IMR-90 (cell line): Measurements from ENCODE around the gene EGFR. TPM values are rescaled to one million over a fixed set of nuclear protein-coding genes. Genes with fewer than 3 reads are reported as not detected.

ENCODE experiments used
- ATAC-seq: fragments of 200-7000 bp; cut with Tn5 transposase; 2 replicates; pipeline ENCODE4 v1.9.1; 2020; ENCODE audit warnings: low read depth, mild to moderate bottlenecking, moderate library complexity
- BruUV-seq: library from RNA; stranded (reverse); fragments of 400-500 nt; replicated peaks from 2 replicates; lab custom pipeline; 2021; lab: Mats Ljungman, UMichigan
- CTCF ChIA-PET: fragments of 300-600 bp; formaldehyde crosslinking; extraction: SDS; loops from one replicate; lab custom pipeline; 2021; ENCODE audit warnings: antibody characterized with exemption; lab: Yijun Ruan, JAX
- POLR2A ChIA-PET: fragments of 300-600 bp; sonication (Branson Sonifier 250); formaldehyde crosslinking; loops from one replicate; lab custom pipeline; 2022; ENCODE audit warnings: antibody characterized with exemption; ENCODE audit not compliant: unreplicated experiment; lab: Charles Lee
- DNase-seq: peaks from one replicate; pipeline ENCODE4 v3.0.0; 2013
- H2AFZ ChIP-seq: replicated peaks from 2 replicates; pipeline ENCODE3; 2013; ENCODE audit warnings: low read length, mild to moderate bottlenecking; ENCODE audit not compliant: poor library complexity
- H2AK5ac ChIP-seq: 2 replicates; pipeline ENCODE4 v1.6.1; 2013; ENCODE audit warnings: low read depth, low read length, inconsistent platforms
- H2AK9ac ChIP-seq: replicated peaks from 2 replicates; pipeline ENCODE3; 2013; ENCODE audit warnings: mild to moderate bottlenecking, low read depth, low read length, moderate library complexity; ENCODE audit not compliant: poor library complexity
- H2BK120ac ChIP-seq: 2 replicates; pipeline ENCODE4 v1.6.1; 2013; ENCODE audit warnings: low read depth, low read length, inconsistent platforms
- H2BK15ac ChIP-seq: 3 replicates; pipeline ENCODE4 v1.6.1; 2013; ENCODE audit warnings: low read depth, low read length, inconsistent platforms
- H2BK20ac ChIP-seq: 2 replicates; pipeline ENCODE4 v1.6.1; 2013; ENCODE audit warnings: low read depth, mild to moderate bottlenecking, inconsistent platforms, low read length, moderate library complexity
- H2BK5ac ChIP-seq: 2 replicates; pipeline ENCODE4 v1.6.1; 2013; ENCODE audit warnings: mild to moderate bottlenecking, low read depth, low read length, inconsistent platforms; ENCODE audit not compliant: poor library complexity, severe bottlenecking
- H3K14ac ChIP-seq: replicated peaks from 2 replicates; pipeline ENCODE4 v1.6.1; 2013; ENCODE audit warnings: low read depth, low read length, inconsistent platforms
- H3K18ac ChIP-seq: 2 replicates; pipeline ENCODE4 v1.6.1; 2013; ENCODE audit warnings: low read depth, low read length, control low read depth
- H3K23ac ChIP-seq: 2 replicates; pipeline ENCODE4 v1.6.1; 2013; ENCODE audit warnings: low read depth, low read length, inconsistent platforms
- H3K27ac ChIP-seq: 2 replicates; pipeline ENCODE4 v1.5.1; 2013; ENCODE audit warnings: mild to moderate bottlenecking, control low read depth, low read length; ENCODE audit not compliant: insufficient read depth
- H3K27me3 ChIP-seq: 2 replicates; pipeline ENCODE4 v1.6.1; 2013; ENCODE audit warnings: low read length; ENCODE audit not compliant: control insufficient read depth, insufficient read depth
- H3K36me3 ChIP-seq: 2 replicates; pipeline ENCODE4 v1.6.1; 2013; ENCODE audit warnings: low read length, mixed read lengths; ENCODE audit not compliant: control insufficient read depth, insufficient read depth
- H3K4ac ChIP-seq: 2 replicates; pipeline ENCODE4 v1.6.1; 2013; ENCODE audit warnings: low read depth, low read length, inconsistent platforms
- H3K4me1 ChIP-seq: 2 replicates; pipeline ENCODE4 v1.6.1; 2013; ENCODE audit warnings: low read length, mixed read lengths; ENCODE audit not compliant: control insufficient read depth, insufficient read depth
- H3K4me2 ChIP-seq: 2 replicates; pipeline ENCODE4 v1.6.1; 2013; ENCODE audit warnings: low read depth, mild to moderate bottlenecking, control low read depth, low read length, moderate library complexity
- H3K4me3 ChIP-seq: 2 replicates; pipeline ENCODE4 v1.5.1; 2013; ENCODE audit warnings: low read depth, mild to moderate bottlenecking, control low read depth, low read length, moderate library complexity; ENCODE audit not compliant: insufficient read depth
- H3K56ac ChIP-seq: 2 replicates; pipeline ENCODE4 v1.6.1; 2013; ENCODE audit warnings: low read length, inconsistent platforms; ENCODE audit not compliant: insufficient read depth; ENCODE audit errors: extremely low read depth
- H3K79me1 ChIP-seq, 2 experiments: 2 replicates each; pipeline ENCODE4 v1.6.1; 2013; ENCODE audit warnings: low read length in 2 of 2, inconsistent platforms in 1 of 2, low read depth in 1 of 2
- H3K9ac ChIP-seq: 2 replicates; pipeline ENCODE4 v1.6.1; 2013; ENCODE audit warnings: low read depth, low read length, control low read depth
- H3K9me1 ChIP-seq: 2 replicates; pipeline ENCODE4 v1.6.1; 2013; ENCODE audit warnings: low read length, inconsistent platforms; ENCODE audit not compliant: insufficient read depth
- H3K9me3 ChIP-seq: 2 replicates; pipeline ENCODE4 v1.6.1; 2013; ENCODE audit warnings: low read length; ENCODE audit not compliant: control insufficient read depth, insufficient read depth
- H4K20me1 ChIP-seq: 2 replicates; pipeline ENCODE4 v1.6.1; 2013; ENCODE audit warnings: low read length, inconsistent platforms; ENCODE audit not compliant: insufficient read depth
- H4K5ac ChIP-seq: 2 replicates; pipeline ENCODE4 v1.6.1; 2013; ENCODE audit warnings: mild to moderate bottlenecking, low read depth, low read length, control low read depth
- H4K8ac ChIP-seq, 2 experiments: 2 replicates each; pipeline ENCODE4 v1.6.1; 2013; ENCODE audit warnings: low read depth in 2 of 2, low read length in 2 of 2, control low read depth in 1 of 2, inconsistent platforms in 1 of 2
- H4K91ac ChIP-seq: 2 replicates; pipeline ENCODE4 v1.6.1; 2013; ENCODE audit warnings: low read depth, low read length, inconsistent platforms; ENCODE audit not compliant: insufficient read depth
- BHLHE40 ChIP-seq: fragments of 150-350 bp; IDR thresholded peaks from 2 replicates; pipeline ENCODE4 v1.6.1; 2016; ENCODE audit warnings: mild to moderate bottlenecking, low read depth, low read length
- CEBPB ChIP-seq: IDR thresholded peaks from 2 replicates; pipeline ENCODE4 v1.6.1; 2012; ENCODE audit warnings: low read depth, low read length, improper control_type of control experiment
- CHD1 ChIP-seq: IDR thresholded peaks from 2 replicates; pipeline ENCODE4 v1.6.1; 2012; ENCODE audit warnings: low read depth, low read length, improper control_type of control experiment
- ELK1 ChIP-seq: fragments of 150-350 bp; IDR thresholded peaks from 2 replicates; pipeline ENCODE4 v1.6.1; 2016; ENCODE audit warnings: low read depth, mild to moderate bottlenecking, low read length, moderate library complexity, borderline replicate concordance
- FOS ChIP-seq: fragments of 150-350 bp; IDR thresholded peaks from 2 replicates; pipeline ENCODE4 v1.6.1; 2016; ENCODE audit warnings: low read depth, low read length
- MAFK ChIP-seq: IDR thresholded peaks from 2 replicates; pipeline ENCODE4 v1.6.1; 2012; ENCODE audit warnings: low read depth, low read length, improper control_type of control experiment
- MAZ ChIP-seq: IDR thresholded peaks from 2 replicates; pipeline ENCODE4 v1.6.1; 2012; ENCODE audit warnings: low read depth, mild to moderate bottlenecking, low read length, improper control_type of control experiment, moderate library complexity, borderline replicate concordance
- MXI1 ChIP-seq: IDR thresholded peaks from 2 replicates; pipeline ENCODE4 v1.6.1; 2012; ENCODE audit warnings: low read depth, mild to moderate bottlenecking, low read length, moderate library complexity, borderline replicate concordance
- NFE2L2 ChIP-seq: fragments of 150-350 bp; IDR thresholded peaks from 2 replicates; pipeline ENCODE4 v1.6.1; 2016; ENCODE audit warnings: low read depth, mild to moderate bottlenecking, low read length
- POLR2A ChIP-seq: IDR thresholded peaks from 2 replicates; pipeline ENCODE4 v1.6.1; 2012; ENCODE audit warnings: mild to moderate bottlenecking, low read depth, low read length
- RAD21 ChIP-seq: IDR thresholded peaks from 2 replicates; pipeline ENCODE4 v1.6.1; 2012; ENCODE audit warnings: low read length, improper control_type of control experiment
- RCOR1 ChIP-seq: IDR thresholded peaks from 2 replicates; pipeline ENCODE4 v1.6.1; 2012; ENCODE audit warnings: mild to moderate bottlenecking, low read length, improper control_type of control experiment; ENCODE audit not compliant: insufficient replicate concordance
- RFX5 ChIP-seq: IDR thresholded peaks from 2 replicates; pipeline ENCODE4 v1.8.0; 2012; ENCODE audit warnings: low read depth, mild to moderate bottlenecking, low read length, moderate library complexity
- SMC3 ChIP-seq: fragments of 150-350 bp; IDR thresholded peaks from 2 replicates; pipeline ENCODE4 v1.6.1; 2016; ENCODE audit warnings: low read depth, mild to moderate bottlenecking, antibody characterized with exemption, low read length, moderate library complexity
- WGBS, 2 experiments: methylation state at CpG; one replicate each; pipeline versions ENCODE4 v1.1.5 to v1.1.7; 2013; ENCODE audit warnings: missing lambda C conversion rate in 2 of 2; ENCODE audit not compliant: insufficient read length in 1 of 2; ENCODE audit errors: extremely low coverage in 2 of 2; 5-methylcytosine and 5-hydroxymethylcytosine counted together
- dilution Hi-C: fragments of 300-500 bp; cut with HindIII; formaldehyde crosslinking; loops from one replicate; pipeline ENCODE4 v1.14.3; 2018; ENCODE audit warnings: low sequenced_read_pairs; ENCODE audit not compliant: unreplicated experiment
- in situ Hi-C: fragments of 300-500 bp; cut with MboI; formaldehyde crosslinking; loops from 3 replicates; pipeline ENCODE4 v1.14.3; 2019; ENCODE audit warnings: low sequenced_read_pairs, inconsistent platforms, mixed read lengths
- intact Hi-C: fragments of 100-400 bp; cut with micrococcal nuclease; formaldehyde crosslinking; loops from 2 replicates; pipeline ENCODE4 v1.10.0; 2022
- polyA plus RNA-seq, 3 experiments: library from polyadenylated mRNA; depleted of rRNA; stranded (reverse); fragments of >200 nt; gene quantifications; 2 replicates each; pipeline ENCODE4 v1.2.3, GENCODE V29; 2012; ENCODE audit warnings: low replicate concordance in 1 of 3
- total RNA-seq: library from RNA; depleted of rRNA; stranded (reverse); fragments of >200 nt; gene quantifications from 2 replicates; pipeline ENCODE4 v1.2.3, GENCODE V29; 2012
- TF ChIP-seq, protein P1 (sequence below): conservative IDR thresholded peaks from 2 replicates; pipeline ENCODE4 v1.5.1; 2012; ENCODE audit warnings: mild to moderate bottlenecking, low read depth, low read length, improper control_type of control experiment
- TF ChIP-seq, protein P2 (sequence below): fragments of 150-350 bp; IDR thresholded peaks from 2 replicates; pipeline ENCODE4 v1.6.1; 2017; ENCODE audit warnings: mild to moderate bottlenecking, antibody characterized with exemption, low read length, low read depth

The EGFR gene
- total and polyA plus RNA-seq, 2 of the 4 experiments (the other 2 are of a cell fraction), result 36.9 to 60.4 TPM

DNA sequence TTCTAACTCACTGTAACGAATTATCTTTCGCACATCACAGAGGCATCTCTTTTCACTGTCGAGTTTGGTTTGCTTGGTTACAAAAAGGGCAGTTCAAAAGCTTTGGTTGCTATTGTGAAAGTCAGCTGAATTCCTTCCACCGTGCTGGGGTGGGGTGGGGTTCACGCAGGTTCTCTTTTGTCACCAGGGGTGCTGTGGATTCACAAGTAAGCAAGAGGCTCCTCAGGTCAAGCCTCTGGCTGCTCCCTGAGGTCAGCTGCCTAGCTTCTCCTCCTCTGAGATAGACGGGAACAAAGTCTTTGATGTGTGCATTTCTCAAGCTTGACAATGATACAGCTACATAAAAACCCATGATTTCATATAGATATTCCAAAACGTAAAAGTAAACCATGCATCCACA is 47.7 kb downstream of the EGFR start:
- H2AK5ac ChIP-seq, result peak overlapping the region; percentile 94
- peak overlapping the region; percentile 17 for H4K5ac ChIP-seq
- H2BK120ac ChIP-seq, result peak overlapping the region; percentile 98
- peak overlapping the region; percentile 94 for H3K56ac ChIP-seq
- dilution Hi-C loops, result no loop called here
- DNase-seq, result no peak
- H3K27ac ChIP-seq, result peak overlapping the region; percentile 95
- in situ Hi-C loops, result no loop called here
- peak overlapping the region; percentile 54 for H3K9ac ChIP-seq
- H3K4me1 ChIP-seq, result peaks cover 39% of the 10 kb centered on the region
- peak overlapping the region; percentile 75 to 97 for H4K8ac ChIP-seq
- no peaks in the 10 kb centered on the region for H3K27me3 ChIP-seq
- peak overlapping the region; percentile 99 for H3K4ac ChIP-seq
- peaks cover 29 to 70% of the 10 kb centered on the region in 2 experiments for H3K79me1 ChIP-seq
- H3K4me2 ChIP-seq, result peak overlapping the region; percentile 78
- H2BK15ac ChIP-seq, result peak overlapping the region; percentile 62; the same call in 2 of the 3 replicates
- ChIA-PET POLR2A (no interaction called here), CTCF (interaction anchor here (0.9 kb wide), 1 partner anchor 14 kb away, joined by 3 read pairs; no protein-coding TSS in a partner anchor)
- peaks cover 40% of the 10 kb centered on the region for H3K9me1 ChIP-seq
- no peak overlapping the region for H2AFZ ChIP-seq
- H3K23ac ChIP-seq, result peak overlapping the region; percentile 99
- H2BK5ac ChIP-seq, result peak overlapping the region; percentile 99
- intact Hi-C loops, result loop anchor here (5.0 kb wide), 2 partner anchors 39 to 191 kb away; no protein-coding TSS in a partner anchor
- no peak overlapping the region for H3K4me3 ChIP-seq
- peak overlapping the region; percentile 90 for H3K14ac ChIP-seq
- ATAC-seq, result no peak
- peak overlapping the region; percentile 92 for H4K91ac ChIP-seq
- TF ChIP-seq, protein P1, sequence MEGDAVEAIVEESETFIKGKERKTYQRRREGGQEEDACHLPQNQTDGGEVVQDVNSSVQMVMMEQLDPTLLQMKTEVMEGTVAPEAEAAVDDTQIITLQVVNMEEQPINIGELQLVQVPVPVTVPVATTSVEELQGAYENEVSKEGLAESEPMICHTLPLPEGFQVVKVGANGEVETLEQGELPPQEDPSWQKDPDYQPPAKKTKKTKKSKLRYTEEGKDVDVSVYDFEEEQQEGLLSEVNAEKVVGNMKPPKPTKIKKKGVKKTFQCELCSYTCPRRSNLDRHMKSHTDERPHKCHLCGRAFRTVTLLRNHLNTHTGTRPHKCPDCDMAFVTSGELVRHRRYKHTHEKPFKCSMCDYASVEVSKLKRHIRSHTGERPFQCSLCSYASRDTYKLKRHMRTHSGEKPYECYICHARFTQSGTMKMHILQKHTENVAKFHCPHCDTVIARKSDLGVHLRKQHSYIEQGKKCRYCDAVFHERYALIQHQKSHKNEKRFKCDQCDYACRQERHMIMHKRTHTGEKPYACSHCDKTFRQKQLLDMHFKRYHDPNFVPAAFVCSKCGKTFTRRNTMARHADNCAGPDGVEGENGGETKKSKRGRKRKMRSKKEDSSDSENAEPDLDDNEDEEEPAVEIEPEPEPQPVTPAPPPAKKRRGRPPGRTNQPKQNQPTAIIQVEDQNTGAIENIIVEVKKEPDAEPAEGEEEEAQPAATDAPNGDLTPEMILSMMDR, result no peak
- TF ChIP-seq, protein P2, sequence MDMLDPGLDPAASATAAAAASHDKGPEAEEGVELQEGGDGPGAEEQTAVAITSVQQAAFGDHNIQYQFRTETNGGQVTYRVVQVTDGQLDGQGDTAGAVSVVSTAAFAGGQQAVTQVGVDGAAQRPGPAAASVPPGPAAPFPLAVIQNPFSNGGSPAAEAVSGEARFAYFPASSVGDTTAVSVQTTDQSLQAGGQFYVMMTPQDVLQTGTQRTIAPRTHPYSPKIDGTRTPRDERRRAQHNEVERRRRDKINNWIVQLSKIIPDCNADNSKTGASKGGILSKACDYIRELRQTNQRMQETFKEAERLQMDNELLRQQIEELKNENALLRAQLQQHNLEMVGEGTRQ, result no peak
- TF ChIP-seq MAZ (no peak), CEBPB (no peak), BHLHE40 (no peak), CHD1 (no peak), RCOR1 (no peak), MXI1 (no peak), SMC3 (no peak), ELK1 (no peak), MAFK (no peak), POLR2A (no peak), NFE2L2 (no peak), FOS (no peak), RFX5 (no peak), RAD21 (no peak)
- H3K9me3 ChIP-seq, result no peaks in the 10 kb centered on the region
- BruUV-seq, result no TSS peak
- peaks cover 15% of the 10 kb centered on the region for H3K36me3 ChIP-seq
- H3K18ac ChIP-seq, result peak overlapping the region; percentile 25
- no peaks in the 10 kb centered on the region; the same call in 1 of the 2 replicates for H4K20me1 ChIP-seq
- peak overlapping the region; percentile 57 for H2AK9ac ChIP-seq
- WGBS, 2 experiments, result no CpG with 5 or more reads among the region's 7 CpGs
- H2BK20ac ChIP-seq, result peak overlapping the region; percentile 99
